HEK293 (cell line): ENCODE measurements around the gene SLC35C1.
A peak's percentile ranks its signal among the peaks of the same experiment; 100 is the strongest.

Experiments used
- CTCF ChIA-PET: fragments of 350-600 bp; formaldehyde crosslinking; extraction: SDS; loops from one replicate; lab custom pipeline; 2021; ENCODE audit warnings: antibody characterized with exemption; lab: Yijun Ruan, JAX
- POLR2A ChIA-PET: fragments of 300-600 bp; formaldehyde crosslinking; extraction: SDS; loops from one replicate; lab custom pipeline; 2020; ENCODE audit warnings: antibody characterized with exemption, inconsistent platforms; lab: Yijun Ruan, JAX
- H3K27ac ChIP-seq: fragments of 200-500 bp; sonication (Bioruptor generic); 2 replicates; pipeline ENCODE4 v1.5.1; 2014; ENCODE audit warnings: low read depth, low read length, control low read depth, inconsistent platforms; ENCODE audit errors: extremely low read depth
- H3K36me3 ChIP-seq, 2 experiments: fragments of 200-500 bp in 1 of 2; sonication (Bioruptor generic) in 1 of 2; 1 replicate in 1 of 2; 2 replicates in 1 of 2; pipeline ENCODE4 v1.5.1; 2014 to 2017; ENCODE audit warnings: inconsistent platforms in 2 of 2, low read length in 2 of 2; ENCODE audit not compliant: control insufficient read depth in 2 of 2, insufficient read depth in 1 of 2
- H3K4me1 ChIP-seq: fragments of 200-500 bp; sonication (Bioruptor generic); 2 replicates; pipeline ENCODE4 v1.5.1; 2014; ENCODE audit warnings: mild to moderate bottlenecking, low read length, inconsistent platforms; ENCODE audit not compliant: control insufficient read depth, insufficient read depth
- H3K4me3 ChIP-seq: 2 replicates; pipeline ENCODE4 v1.5.1; 2011; ENCODE audit warnings: low read depth, mild to moderate bottlenecking, control low read depth, low read length, moderate library complexity
- H3K9me3 ChIP-seq: fragments of 200-500 bp; sonication (Bioruptor generic); 2 replicates; pipeline ENCODE4 v1.5.1; 2014; ENCODE audit warnings: low read depth, low read length, inconsistent platforms; ENCODE audit not compliant: control insufficient read depth, insufficient read depth
- CTCF ChIP-seq: fragments of 450-650 bp; formaldehyde crosslinking; IDR thresholded peaks from 2 replicates; pipeline ENCODE4 v1.5.1; 2016; ENCODE audit warnings: missing biosample characterization, missing genetic modification characterization
- PBX3 ChIP-seq: sonication (generic); formaldehyde crosslinking; IDR thresholded peaks from 2 replicates; pipeline ENCODE4 v1.8.1; 2022; ENCODE audit warnings: mild to moderate bottlenecking, moderate library complexity, missing genetic modification reagents
- SETDB1 ChIP-seq: IDR thresholded peaks from one replicate; pipeline ENCODE4 v1.6.1; 2017; ENCODE audit warnings: mild to moderate bottlenecking, low read length, moderate library complexity, mixed read lengths; ENCODE audit not compliant: insufficient read length
- ZBTB26 ChIP-seq: fragments of 450-650 bp; formaldehyde crosslinking; optimal IDR thresholded peaks from 2 replicates; pipeline ENCODE3; 2016; ENCODE audit warnings: missing biosample characterization, mild to moderate bottlenecking, missing genetic modification characterization
- ZBTB7A ChIP-seq: fragments of 450-650 bp; formaldehyde crosslinking; IDR thresholded peaks from 2 replicates; pipeline ENCODE4 v1.5.1; 2016; ENCODE audit warnings: low read depth, missing biosample characterization, missing genetic modification characterization
- ZNF133 ChIP-seq: fragments of 450-650 bp; formaldehyde crosslinking; IDR thresholded peaks from 2 replicates; pipeline ENCODE4 v1.5.1; 2016; ENCODE audit warnings: missing biosample characterization, missing genetic modification characterization
- ZNF2 ChIP-seq: fragments of 450-650 bp; formaldehyde crosslinking; IDR thresholded peaks from 2 replicates; pipeline ENCODE4 v1.5.1; 2016; ENCODE audit warnings: missing biosample characterization, missing genetic modification characterization
- ZNF292 ChIP-seq: fragments of 450-650 bp; formaldehyde crosslinking; IDR thresholded peaks from 2 replicates; pipeline ENCODE4 v1.5.1; 2016; ENCODE audit warnings: low read depth, missing biosample characterization, missing genetic modification characterization, borderline replicate concordance
- ZNF473 ChIP-seq: fragments of 450-650 bp; formaldehyde crosslinking; IDR thresholded peaks from 2 replicates; pipeline ENCODE4 v1.5.1; 2017; ENCODE audit warnings: missing biosample characterization, missing genetic modification characterization
- ZNF48 ChIP-seq: fragments of 450-650 bp; formaldehyde crosslinking; IDR thresholded peaks from 2 replicates; pipeline ENCODE4 v1.5.1; 2016; ENCODE audit warnings: missing biosample characterization, missing genetic modification characterization
- ZNF488 ChIP-seq: fragments of 450-650 bp; formaldehyde crosslinking; IDR thresholded peaks from 2 replicates; pipeline ENCODE4 v1.5.1; 2016; ENCODE audit warnings: missing biosample characterization, missing genetic modification characterization
- ZNF510 ChIP-seq: fragments of 450-650 bp; formaldehyde crosslinking; IDR thresholded peaks from 2 replicates; pipeline ENCODE4 v1.5.1; 2018; ENCODE audit warnings: mild to moderate bottlenecking, missing genetic modification characterization, missing biosample characterization; ENCODE audit not compliant: insufficient replicate concordance
- ZNF514 ChIP-seq: fragments of 450-650 bp; formaldehyde crosslinking; IDR thresholded peaks from 2 replicates; pipeline ENCODE4 v1.5.1; 2016; ENCODE audit warnings: missing biosample characterization, missing genetic modification characterization
- ZNF580 ChIP-seq: fragments of 450-650 bp; formaldehyde crosslinking; IDR thresholded peaks from 2 replicates; pipeline ENCODE4 v1.5.1; 2016; ENCODE audit warnings: missing biosample characterization, missing genetic modification characterization
- ZNF610 ChIP-seq: fragments of 450-650 bp; formaldehyde crosslinking; IDR thresholded peaks from 2 replicates; pipeline ENCODE4 v1.5.1; 2016; ENCODE audit warnings: missing biosample characterization, missing genetic modification characterization, borderline replicate concordance
- ZNF768 ChIP-seq: fragments of 450-650 bp; formaldehyde crosslinking; IDR thresholded peaks from 2 replicates; pipeline ENCODE4 v1.5.1; 2018; ENCODE audit warnings: missing biosample characterization, mild to moderate bottlenecking, missing genetic modification characterization
- ZXDB ChIP-seq: fragments of 450-650 bp; formaldehyde crosslinking; IDR thresholded peaks from 2 replicates; pipeline ENCODE4 v1.5.1; 2016; ENCODE audit warnings: missing biosample characterization, missing genetic modification characterization
- TF ChIP-seq, protein P1 (sequence below): fragments of 450-650 bp; formaldehyde crosslinking; IDR thresholded peaks from 2 replicates; pipeline ENCODE4 v1.5.1; 2016; ENCODE audit warnings: missing biosample characterization, missing genetic modification characterization
- TF ChIP-seq, protein P2 (sequence below): fragments of 450-650 bp; formaldehyde crosslinking; IDR thresholded peaks from 2 replicates; pipeline ENCODE4 v1.5.1; 2017; ENCODE audit warnings: missing biosample characterization, missing genetic modification characterization
- TF ChIP-seq, protein P3 (sequence below): fragments of 450-650 bp; formaldehyde crosslinking; IDR thresholded peaks from 2 replicates; pipeline ENCODE4 v1.5.1; 2016; ENCODE audit warnings: missing biosample characterization, missing genetic modification characterization

SLC35C1 gene

GRCh38 chr11:45769960-45770359, 35.0 kb upstream of the SLC35C1 start:
- Histone ChIP-seq H3K9me3 (no peaks in the 10 kb centered on the region), H3K27ac (no peak overlapping the region), H3K4me3 (no peak overlapping the region), H3K36me3 (no peaks in the 10 kb centered on the region), H3K4me1 (no peaks in the 10 kb centered on the region)
- CTCF ChIA-PET: interaction anchor here (0.8 to 4.1 kb wide), 6 partner anchors 8 to 398 kb away, joined by 3 to 97 read pairs (median 14); no protein-coding TSS in a partner anchor
- TF ChIP-seq ZNF48 (tag by site-specific recombination) (no peak), SETDB1 (no peak), ZNF488 (no peak), PBX3 (CRISPR knock-in tag) (no peak), ZNF510 (tag by site-specific recombination) (no peak), ZNF292 (no peak)
- TF ChIP-seq, protein P1, sequence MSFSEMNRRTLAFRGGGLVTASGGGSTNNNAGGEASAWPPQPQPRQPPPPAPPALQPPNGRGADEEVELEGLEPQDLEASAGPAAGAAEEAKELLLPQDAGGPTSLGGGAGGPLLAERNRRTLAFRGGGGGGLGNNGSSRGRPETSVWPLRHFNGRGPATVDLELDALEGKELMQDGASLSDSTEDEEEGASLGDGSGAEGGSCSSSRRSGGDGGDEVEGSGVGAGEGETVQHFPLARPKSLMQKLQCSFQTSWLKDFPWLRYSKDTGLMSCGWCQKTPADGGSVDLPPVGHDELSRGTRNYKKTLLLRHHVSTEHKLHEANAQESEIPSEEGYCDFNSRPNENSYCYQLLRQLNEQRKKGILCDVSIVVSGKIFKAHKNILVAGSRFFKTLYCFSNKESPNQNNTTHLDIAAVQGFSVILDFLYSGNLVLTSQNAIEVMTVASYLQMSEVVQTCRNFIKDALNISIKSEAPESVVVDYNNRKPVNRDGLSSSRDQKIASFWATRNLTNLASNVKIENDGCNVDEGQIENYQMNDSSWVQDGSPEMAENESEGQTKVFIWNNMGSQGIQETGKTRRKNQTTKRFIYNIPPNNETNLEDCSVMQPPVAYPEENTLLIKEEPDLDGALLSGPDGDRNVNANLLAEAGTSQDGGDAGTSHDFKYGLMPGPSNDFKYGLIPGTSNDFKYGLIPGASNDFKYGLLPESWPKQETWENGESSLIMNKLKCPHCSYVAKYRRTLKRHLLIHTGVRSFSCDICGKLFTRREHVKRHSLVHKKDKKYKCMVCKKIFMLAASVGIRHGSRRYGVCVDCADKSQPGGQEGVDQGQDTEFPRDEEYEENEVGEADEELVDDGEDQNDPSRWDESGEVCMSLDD: no peak
- POLR2A ChIA-PET: no interaction called here

DNA sequence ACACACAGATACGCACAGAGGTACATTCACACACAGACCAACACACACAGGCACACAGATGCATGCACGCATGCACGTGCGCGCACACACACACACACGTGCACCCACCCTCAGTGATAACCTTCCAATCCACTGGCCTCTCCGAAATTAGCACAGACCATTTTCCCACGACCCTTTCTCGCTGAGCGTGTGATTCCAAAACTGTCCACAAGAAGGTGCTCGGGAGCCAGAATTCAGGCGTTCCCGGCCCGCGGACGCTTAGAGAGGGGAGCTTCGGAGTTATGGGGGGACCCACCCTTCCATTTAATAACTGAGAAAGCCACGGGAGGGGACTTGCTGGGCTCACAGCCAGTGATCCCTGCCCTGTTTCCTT, 33.8 kb upstream of the SLC35C1 start:
- no peak overlapping the region for H3K27ac ChIP-seq
- POLR2A ChIA-PET: interaction anchor here (0.6 kb wide), 1 partner anchor 351 kb away, joined by 3 read pairs; no protein-coding TSS in a partner anchor
- TF ChIP-seq ZNF514 (tag by site-specific recombination): no peak
- no peak for TF ChIP-seq ZXDB (tag by site-specific recombination)
- TF ChIP-seq ZNF133 (tag by site-specific recombination): no peak
- TF ChIP-seq ZNF768 (tag by site-specific recombination): no peak
- TF ChIP-seq, protein P2, sequence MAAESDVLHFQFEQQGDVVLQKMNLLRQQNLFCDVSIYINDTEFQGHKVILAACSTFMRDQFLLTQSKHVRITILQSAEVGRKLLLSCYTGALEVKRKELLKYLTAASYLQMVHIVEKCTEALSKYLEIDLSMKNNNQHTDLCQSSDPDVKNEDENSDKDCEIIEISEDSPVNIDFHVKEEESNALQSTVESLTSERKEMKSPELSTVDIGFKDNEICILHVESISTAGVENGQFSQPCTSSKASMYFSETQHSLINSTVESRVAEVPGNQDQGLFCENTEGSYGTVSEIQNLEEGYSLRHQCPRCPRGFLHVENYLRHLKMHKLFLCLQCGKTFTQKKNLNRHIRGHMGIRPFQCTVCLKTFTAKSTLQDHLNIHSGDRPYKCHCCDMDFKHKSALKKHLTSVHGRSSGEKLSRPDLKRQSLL (tag by site-specific recombination): no peak
- TF ChIP-seq ZBTB7A (tag by site-specific recombination): 0 out of 2 replicates have a peak, but pooled peaks have one; percentile 3
- no peak for TF ChIP-seq ZNF580 (tag by site-specific recombination)
- TF ChIP-seq, protein P3, sequence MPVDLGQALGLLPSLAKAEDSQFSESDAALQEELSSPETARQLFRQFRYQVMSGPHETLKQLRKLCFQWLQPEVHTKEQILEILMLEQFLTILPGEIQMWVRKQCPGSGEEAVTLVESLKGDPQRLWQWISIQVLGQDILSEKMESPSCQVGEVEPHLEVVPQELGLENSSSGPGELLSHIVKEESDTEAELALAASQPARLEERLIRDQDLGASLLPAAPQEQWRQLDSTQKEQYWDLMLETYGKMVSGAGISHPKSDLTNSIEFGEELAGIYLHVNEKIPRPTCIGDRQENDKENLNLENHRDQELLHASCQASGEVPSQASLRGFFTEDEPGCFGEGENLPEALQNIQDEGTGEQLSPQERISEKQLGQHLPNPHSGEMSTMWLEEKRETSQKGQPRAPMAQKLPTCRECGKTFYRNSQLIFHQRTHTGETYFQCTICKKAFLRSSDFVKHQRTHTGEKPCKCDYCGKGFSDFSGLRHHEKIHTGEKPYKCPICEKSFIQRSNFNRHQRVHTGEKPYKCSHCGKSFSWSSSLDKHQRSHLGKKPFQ (tag by site-specific recombination): no peak
- peak; percentile 17; the same call in 1 of the 2 replicates for TF ChIP-seq ZNF2 (tag by site-specific recombination)
- TF ChIP-seq, protein P1: peak; percentile 32; the same call in 1 of the 2 replicates
- peak; percentile 57 for TF ChIP-seq CTCF (tag by site-specific recombination)
- peak; percentile 52 for TF ChIP-seq ZBTB26 (tag by site-specific recombination)
- TF ChIP-seq ZNF473 (tag by site-specific recombination): no peak
- TF ChIP-seq ZNF610: no peak

More for the DNA sequence above, 33.8 kb upstream of the SLC35C1 start:
- CTCF ChIA-PET: interaction anchor here (0.6 to 5.1 kb wide), 85 partner anchors 9 to 661 kb away, joined by 3 to 97 read pairs (median 5); no protein-coding TSS in a partner anchor
- H3K36me3 ChIP-seq: no peaks in the 10 kb centered on the region
- no peaks in the 10 kb centered on the region for H3K9me3 ChIP-seq
- no peaks in the 10 kb centered on the region for H3K4me1 ChIP-seq
- H3K4me3 ChIP-seq: peak overlapping the region; percentile 39
